Epithelial cell of umbilical artery (primary cell): ENCODE results near the gene KCNMB3. TPM values are rescaled to one million over a fixed set of nuclear protein-coding genes. Genes with fewer than 3 reads are reported as not detected.

ENCODE experiments used
- total RNA-seq: library from RNA; depleted of rRNA; stranded (reverse); fragments of >200 nt; gene quantifications from 2 replicates; pipeline ENCODE4 v1.2.3, GENCODE V29; 2014

Gene KCNMB3
- 0.65 and 1.1 TPM in 2 replicates for total RNA-seq

DNA sequence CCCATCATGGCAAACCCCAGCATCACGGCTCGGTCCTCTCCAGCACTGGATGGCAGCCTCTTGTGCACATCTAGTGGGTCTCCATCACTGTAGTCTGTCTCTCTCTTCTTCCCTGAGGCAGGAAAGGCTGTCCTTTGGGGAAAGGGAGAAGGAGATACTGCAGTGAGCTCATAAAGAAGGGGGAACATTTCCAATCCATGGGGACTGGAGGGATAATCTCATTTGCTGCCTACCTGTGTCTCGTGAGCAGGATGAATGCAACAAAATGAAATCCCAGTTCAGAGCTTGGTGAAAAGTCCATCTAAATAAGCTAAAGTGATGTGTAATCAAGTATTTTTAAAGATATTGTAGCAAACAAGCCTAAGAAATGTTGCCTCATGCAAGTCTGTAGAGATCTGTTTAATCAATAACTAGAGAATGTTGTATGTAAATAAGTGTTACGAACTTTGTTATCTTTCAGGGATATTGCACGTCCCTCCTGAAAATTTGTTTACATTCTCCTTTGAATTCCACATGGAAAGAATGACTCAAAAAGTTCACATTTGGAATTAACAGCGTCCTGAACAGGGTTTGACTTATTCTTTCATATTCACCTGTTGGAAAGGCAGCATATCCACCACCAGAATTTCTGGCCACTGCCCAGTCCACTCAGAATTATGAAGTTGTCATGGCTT, at the start of gene KCNMB3:
Gene KCNMB3, minus strand, starts transcription at position 312 of the 674 bp plus-strand sequence. Its CDS starts 124 bp downstream, at position 188.

Other genes with a start within 250 kb of the KCNMB3 start
- 20.8 and 26.0 TPM in 2 replicates for gene ZMAT3, start 179.3 kb downstream of the KCNMB3 start, total RNA-seq
- gene PIK3CA, start 102.8 kb downstream of the KCNMB3 start, total RNA-seq = 34.1 and 39.8 TPM in 2 replicates
- 54.2 and 54.4 TPM in 2 replicates for gene ZNF639, start 71.9 kb upstream of the KCNMB3 start, total RNA-seq
- gene MFN1, start 96.6 kb upstream of the KCNMB3 start, total RNA-seq = 52.1 and 55.5 TPM in 2 replicates
- 93.9 and 95.4 TPM in 2 replicates for gene GNB4, start 200.4 kb upstream of the KCNMB3 start, total RNA-seq